ENCODE data around the gene FUT8. TPM values are rescaled to one million over a fixed set of nuclear protein-coding genes. Genes with fewer than 3 reads are reported as not detected.

The FUT8 gene
- total RNA-seq, 4 donors from 2014 or later: 5.5 to 25.4 (median 8.8) TPM

GRCh38 chr14:65555358-65555757 is 142.8 kb downstream of the FUT8 start:
- H3K27ac ChIP-seq: no peak overlapping the region
- TF ChIP-seq, protein P1, sequence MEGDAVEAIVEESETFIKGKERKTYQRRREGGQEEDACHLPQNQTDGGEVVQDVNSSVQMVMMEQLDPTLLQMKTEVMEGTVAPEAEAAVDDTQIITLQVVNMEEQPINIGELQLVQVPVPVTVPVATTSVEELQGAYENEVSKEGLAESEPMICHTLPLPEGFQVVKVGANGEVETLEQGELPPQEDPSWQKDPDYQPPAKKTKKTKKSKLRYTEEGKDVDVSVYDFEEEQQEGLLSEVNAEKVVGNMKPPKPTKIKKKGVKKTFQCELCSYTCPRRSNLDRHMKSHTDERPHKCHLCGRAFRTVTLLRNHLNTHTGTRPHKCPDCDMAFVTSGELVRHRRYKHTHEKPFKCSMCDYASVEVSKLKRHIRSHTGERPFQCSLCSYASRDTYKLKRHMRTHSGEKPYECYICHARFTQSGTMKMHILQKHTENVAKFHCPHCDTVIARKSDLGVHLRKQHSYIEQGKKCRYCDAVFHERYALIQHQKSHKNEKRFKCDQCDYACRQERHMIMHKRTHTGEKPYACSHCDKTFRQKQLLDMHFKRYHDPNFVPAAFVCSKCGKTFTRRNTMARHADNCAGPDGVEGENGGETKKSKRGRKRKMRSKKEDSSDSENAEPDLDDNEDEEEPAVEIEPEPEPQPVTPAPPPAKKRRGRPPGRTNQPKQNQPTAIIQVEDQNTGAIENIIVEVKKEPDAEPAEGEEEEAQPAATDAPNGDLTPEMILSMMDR (IDR thresholded peaks at IDR 0.05): no peak
- TF ChIP-seq POLR2A (IDR thresholded peaks at IDR 0.05): no peak
- H3K4me1 ChIP-seq: peaks cover 0 to 4% (median 0%) of the 10 kb centered on the region in 3 donors
- no peak for DNase-seq
- H3K4me3 ChIP-seq: no peak overlapping the region
- H3K27me3 ChIP-seq: no peaks in the 10 kb centered on the region
- no peaks in the 10 kb centered on the region for H3K9me3 ChIP-seq
- intact Hi-C loops (cut with DNase I): no loop called here
- H3K36me3 ChIP-seq: no peaks in the 10 kb centered on the region

DNA sequence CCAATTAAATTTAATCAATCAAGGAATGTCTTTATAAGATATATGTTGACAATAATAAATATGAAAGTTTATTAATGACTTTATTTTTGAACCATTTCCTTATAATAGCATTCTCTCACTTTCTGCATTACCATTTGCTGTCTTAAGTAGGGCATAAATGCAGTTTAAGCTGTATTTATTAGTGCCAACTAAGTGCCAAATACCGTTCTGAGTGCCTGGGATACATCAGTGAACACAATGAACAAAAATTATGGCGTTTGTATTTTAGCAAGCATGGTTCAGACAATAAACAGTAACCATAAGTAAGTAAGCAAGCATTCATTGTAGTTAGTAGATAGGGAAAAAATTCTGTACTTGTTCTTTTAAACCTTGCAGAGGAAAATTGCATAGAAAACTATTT is 145.8 kb downstream of the FUT8 start:
- Histone ChIP-seq H3K27ac (no peak overlapping the region), H3K4me3 (no peak overlapping the region), H3K36me3 (peaks cover 0 to 7% (median 0%) of the 10 kb centered on the region in 3 donors), H3K4me1 (peaks cover 0 to 4% (median 0%) of the 10 kb centered on the region in 3 donors), H3K9me3 (no peaks in the 10 kb centered on the region), H3K27me3 (no peaks in the 10 kb centered on the region)
- intact Hi-C loops (cut with DNase I): no loop called here
- DNase-seq: no peak
- WGBS, 2 donors: 67 to 70% methylated on average over 2 of the region's 2 CpGs
- no peak for TF ChIP-seq POLR2A (IDR thresholded peaks at IDR 0.05)
- TF ChIP-seq, protein P1 (IDR thresholded peaks at IDR 0.05): no peak

DNA sequence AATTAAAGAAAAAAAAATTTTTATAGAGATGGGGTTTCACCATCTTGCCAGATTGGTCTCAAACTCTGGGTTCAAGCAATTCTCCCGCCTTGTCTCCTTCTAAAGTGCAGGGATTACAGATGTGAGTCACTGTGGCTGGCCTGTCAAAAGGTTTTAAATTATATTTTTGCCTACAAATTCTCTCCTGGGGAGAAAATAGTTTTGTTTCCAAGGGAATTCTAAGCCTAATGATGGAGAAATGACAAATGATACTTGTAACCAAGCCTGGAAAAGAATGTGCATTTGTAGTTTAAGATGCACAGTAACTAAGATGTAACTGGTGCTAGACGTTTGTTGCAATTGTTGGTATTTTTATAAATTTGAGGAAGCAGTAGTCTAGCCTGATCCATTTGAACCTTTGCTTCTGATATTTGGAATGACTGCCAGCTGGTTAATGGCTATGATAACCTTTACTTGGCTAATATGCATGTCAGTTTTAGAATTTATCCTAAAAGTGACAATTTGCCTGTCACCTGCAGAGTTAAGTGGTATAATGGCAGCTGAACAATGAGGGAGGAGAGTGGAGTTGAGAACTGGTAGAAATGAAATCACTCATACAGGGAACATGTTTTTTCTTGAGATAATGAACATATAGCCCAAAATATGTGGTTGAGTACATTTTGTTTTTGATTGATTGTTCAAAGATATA is 148.0 kb downstream of the FUT8 start:
- Histone ChIP-seq H3K4me3 (no peak overlapping the region), H3K9me3 (no peaks in the 10 kb centered on the region), H3K27ac (no peak overlapping the region), H3K27me3 (no peaks in the 10 kb centered on the region), H3K36me3 (peaks cover 0 to 7% (median 0%) of the 10 kb centered on the region in 3 donors), H3K4me1 (peaks cover 0 to under 1% (median 0%) of the 10 kb centered on the region in 3 donors)
- intact Hi-C loops (cut with DNase I): no loop called here
- no peak for DNase-seq
- TF ChIP-seq, protein P1 (IDR thresholded peaks at IDR 0.05): no peak
- TF ChIP-seq POLR2A (IDR thresholded peaks at IDR 0.05): no peak
- 61 to 64% methylated on average over 2 of the region's 2 CpGs for WGBS, 2 donors

- Histone ChIP-seq H3K27me3 (no peaks in the 10 kb centered on the region), H3K4me1 (no peaks in the 10 kb centered on the region), H3K4me3 (no peak overlapping the region), H3K36me3 (peaks cover 0 to 7% (median 0%) of the 10 kb centered on the region in 3 donors), H3K9me3 (no peaks in the 10 kb centered on the region), H3K27ac (no peak overlapping the region)
- DNase-seq: no peak
- 89 to 93% methylated on average over 4 of the region's 4 CpGs for WGBS, 2 donors
- TF ChIP-seq POLR2A (IDR thresholded peaks at IDR 0.05): no peak
- TF ChIP-seq, protein P1 (IDR thresholded peaks at IDR 0.05): no peak
- intact Hi-C loops (cut with DNase I): no loop called here
Observed at GRCh38 chr14:65564370-65564769, 151.8 kb downstream of the FUT8 start.

- intact Hi-C loops (cut with DNase I): no loop called here
- Histone ChIP-seq H3K27ac (no peak overlapping the region), H3K36me3 (peaks cover 0 to 7% (median 0%) of the 10 kb centered on the region in 3 donors), H3K27me3 (no peaks in the 10 kb centered on the region), H3K9me3 (no peaks in the 10 kb centered on the region), H3K4me3 (no peak overlapping the region), H3K4me1 (no peaks in the 10 kb centered on the region)
- no peak for DNase-seq
- TF ChIP-seq, protein P1 (IDR thresholded peaks at IDR 0.05): no peak
- no peak for TF ChIP-seq POLR2A (IDR thresholded peaks at IDR 0.05)
- WGBS, 2 donors: 63 to 88% methylated on average over 1 of the region's 1 CpG
Observed at GRCh38 chr14:65565948-65566347, 153.4 kb downstream of the FUT8 start.
